Measurements from ENCODE around the gene TMEM229A.
"Not testable (repeated sequence)": the region's sequence is repeated elsewhere in the genome, so short reads cannot be mapped to it uniquely, and the experiment has no call there.

TMEM229A gene

DNA sequence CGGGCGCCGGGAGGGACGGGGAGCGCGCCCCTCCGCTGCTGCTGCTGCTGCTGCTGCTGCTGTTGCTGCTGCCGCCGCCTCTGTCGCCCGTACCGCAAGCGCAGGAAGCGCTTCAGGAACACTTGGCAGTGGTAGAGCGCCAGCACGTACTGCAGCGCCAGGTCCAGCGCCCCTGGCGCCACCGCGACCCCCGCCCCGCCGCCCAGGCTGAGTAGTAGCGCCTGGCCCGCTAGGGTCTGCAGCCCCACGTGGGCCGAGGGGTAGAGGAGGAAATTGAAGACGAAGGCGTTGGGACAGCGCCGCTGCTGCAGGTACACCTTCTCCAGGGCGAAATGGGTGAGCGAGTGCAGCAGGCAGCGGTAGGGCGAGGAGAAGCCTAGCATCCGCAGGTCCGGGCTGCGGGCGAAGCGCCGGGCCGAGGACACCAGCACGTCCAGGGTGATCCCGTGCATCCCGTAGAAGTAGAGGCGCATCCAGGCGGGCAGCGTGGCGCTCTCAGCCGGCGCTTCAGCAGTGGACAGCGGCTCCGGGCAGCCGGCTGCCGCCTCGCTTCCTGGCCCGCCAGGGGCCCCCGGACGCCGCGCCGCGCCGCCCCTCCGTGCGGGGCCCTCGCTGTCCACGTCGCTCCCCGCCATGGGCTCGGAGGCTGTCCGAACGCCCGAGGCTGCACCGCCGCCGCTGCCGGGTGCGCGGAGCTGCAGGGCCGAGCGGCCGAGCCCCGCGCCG is at the start of gene TMEM229A:
TSS of gene TMEM229A (minus strand) at position 699 of the 726 bp plus-strand sequence. CDS start at position 635, 64 bp downstream.
- FAIRE-seq = no peak

DNA sequence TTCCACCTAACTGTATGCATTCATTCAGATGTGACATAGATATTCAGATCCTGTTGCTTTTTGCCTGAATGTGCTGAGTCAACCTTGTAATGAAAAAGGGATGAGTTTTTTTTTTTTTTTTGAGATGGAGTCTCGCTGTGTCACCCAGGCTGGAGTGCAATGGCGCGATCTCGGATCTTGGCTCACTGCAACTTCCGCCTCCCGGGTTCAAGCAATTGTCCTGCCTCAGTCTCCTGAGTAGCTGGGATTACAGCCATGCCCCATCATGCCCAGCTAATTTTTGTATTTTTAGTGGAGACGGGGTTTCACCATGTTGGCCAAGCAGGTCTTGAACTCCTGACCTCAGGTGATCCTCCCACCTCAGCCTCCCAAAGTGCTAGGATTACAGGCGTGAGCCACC is 49.4 kb upstream of the TMEM229A start:
- FAIRE-seq = not testable (repeated sequence)

DNA sequence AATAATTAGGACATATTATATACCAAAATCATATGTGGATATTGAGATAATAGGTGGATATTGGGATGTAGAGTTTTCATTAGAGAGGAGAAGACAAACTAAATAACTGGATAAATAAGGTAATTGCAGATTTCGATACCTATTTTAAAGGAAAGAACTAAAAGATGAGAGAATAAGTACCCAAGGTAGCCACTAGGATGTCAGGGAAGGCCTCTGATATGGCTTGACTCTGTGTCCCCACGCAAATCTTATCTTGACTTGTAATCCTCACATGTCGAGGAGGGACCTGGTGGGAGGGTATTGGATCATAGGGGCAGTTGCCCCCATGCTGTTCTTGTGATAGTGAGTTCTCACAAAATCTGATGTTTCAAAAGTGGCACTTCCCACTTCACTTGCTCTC is 44.7 kb upstream of the TMEM229A start:
- FAIRE-seq = no peak

DNA sequence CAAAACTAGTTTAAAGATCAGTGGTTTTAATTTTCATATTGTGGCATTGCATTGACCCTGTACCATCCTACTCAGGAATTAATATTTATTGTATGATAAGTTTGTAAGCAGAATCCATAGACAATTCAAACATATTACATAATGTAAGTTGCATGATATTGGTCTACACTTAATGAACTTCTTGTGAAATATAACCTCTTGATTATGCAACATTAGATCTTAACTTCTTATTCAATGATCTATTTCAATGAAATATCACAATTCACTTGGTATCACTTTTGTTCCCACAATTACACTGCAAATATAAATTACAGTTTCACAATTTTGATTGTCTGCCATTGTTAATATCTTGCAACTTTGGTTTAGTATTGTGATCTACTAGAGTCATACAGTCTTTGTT is 44.0 kb upstream of the TMEM229A start:
- no peak for FAIRE-seq

DNA sequence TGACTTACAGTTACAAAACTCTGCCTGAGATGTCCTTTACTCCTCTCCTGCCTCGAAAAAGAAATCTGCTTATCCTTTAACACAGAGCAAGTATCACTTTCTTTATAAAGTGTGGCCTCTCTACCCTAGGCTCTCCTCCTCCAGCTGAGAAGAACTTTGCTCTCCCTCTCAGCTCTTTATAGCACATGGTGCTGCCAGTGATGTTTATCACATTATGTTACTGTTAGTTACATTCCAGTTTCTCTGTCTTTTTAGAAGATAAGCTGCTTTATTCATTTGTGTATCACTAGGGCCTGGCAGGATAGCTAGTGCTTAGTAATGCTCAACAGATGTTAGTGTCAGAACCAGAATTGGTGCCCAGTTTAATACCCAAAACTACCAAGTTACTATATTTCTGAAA is 41.1 kb upstream of the TMEM229A start:
- no peak for FAIRE-seq

DNA sequence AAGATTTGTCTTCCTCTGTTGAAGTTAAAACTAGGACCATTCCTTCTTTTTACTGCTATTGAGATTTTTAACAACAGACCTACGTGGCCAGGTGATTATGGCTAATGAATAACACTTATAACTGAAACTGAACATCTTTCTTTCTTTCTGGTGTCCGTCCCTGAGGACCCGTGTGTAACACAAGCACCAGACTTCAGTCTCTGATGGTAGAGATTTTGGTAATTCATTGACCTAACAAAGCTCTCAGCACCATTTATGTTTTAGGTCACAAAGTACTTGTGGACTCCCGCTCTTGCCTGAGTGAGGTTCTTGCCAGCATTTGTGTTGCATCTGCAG is 40.4 kb upstream of the TMEM229A start:
- FAIRE-seq = no peak

DNA sequence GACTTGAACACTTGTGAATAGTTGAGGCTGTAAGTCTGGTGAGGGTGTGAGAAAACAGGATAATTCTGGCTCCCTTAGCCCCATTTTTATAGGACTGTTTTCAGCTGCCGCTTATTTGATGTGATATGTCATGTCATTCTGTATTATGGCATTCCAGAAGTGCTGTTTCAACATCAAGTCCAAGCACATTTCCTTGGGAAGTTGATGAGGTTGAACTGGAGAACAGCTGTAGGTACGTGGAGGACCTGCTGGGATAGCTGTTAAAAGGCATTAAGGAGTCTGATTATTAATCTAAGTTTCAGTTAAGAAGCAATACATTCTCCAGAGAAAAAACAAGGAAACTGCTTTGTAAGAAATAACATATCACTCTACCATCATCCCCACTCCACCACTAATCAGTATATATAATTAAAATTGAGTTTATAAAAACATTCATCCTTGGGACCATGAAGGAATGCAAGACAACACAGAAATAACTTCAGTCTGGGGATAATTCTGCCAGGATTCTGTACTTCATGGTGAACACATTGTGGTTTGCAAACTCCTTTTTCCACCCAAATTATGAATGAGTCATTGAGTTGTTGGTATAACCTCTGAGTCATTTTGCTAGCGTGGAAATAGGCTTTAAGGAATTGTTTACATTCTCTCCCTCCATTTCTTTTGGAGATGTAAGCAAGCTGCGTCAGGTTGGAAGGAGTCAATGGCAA is 39.9 kb upstream of the TMEM229A start:
- FAIRE-seq = no peak

DNA sequence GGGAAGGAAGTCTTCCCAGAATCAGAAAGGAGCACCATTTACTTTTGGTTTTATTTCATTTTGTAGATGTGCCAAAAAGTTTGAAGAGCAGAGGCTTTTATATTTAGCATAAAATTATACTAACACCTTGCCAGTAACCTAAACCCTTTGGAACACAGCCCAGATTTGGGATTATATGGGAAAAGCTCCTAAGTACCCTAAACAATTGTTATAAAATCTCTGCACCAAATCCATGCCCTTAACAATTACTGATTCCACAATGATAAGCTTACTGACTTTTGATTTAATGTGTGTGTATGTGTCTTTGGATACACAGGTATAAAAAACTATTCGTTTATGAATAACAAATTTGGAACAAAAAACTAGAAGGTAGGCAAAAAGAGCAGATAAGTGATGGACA is 39.0 kb upstream of the TMEM229A start:
- no peak for FAIRE-seq

DNA sequence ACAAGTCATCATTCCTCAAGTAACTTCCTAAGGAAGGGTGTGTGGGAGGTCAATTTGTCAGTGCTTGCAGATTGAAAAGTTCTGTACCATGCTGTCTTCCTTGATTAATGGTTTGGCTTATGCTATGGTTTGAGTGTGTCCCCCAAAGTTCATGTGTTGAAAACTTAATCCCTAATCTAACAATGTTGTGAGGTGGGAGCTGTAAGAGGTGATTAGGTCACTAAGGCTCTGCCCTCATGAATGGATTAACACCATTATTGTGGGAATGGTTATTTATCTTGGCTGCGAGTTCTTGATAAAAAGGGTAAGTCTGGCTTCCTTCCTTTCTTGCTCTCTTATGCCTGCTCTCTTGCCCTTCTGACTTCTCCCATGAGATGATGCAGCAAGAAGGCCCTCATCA is 29.3 kb upstream of the TMEM229A start:
- FAIRE-seq = no peak

DNA sequence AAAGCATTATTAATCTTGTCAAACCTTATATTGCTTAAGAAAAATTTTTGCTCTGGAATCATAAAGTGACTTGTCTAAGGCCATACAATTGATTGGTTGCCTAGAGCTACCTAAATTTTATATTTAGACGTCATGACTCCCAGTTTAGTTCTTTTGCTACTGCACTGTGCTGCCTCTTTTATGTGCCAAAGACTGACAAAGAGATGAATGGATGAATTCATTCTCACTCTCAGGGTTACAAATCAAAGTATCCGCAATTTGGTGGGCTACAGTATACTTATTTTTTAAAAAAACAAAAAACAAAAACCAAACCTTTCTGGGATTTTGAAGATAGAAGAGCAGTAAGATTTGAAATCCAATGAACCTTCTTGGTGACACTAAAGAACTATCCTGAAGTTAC is 27.7 kb upstream of the TMEM229A start:
- FAIRE-seq = no peak

DNA sequence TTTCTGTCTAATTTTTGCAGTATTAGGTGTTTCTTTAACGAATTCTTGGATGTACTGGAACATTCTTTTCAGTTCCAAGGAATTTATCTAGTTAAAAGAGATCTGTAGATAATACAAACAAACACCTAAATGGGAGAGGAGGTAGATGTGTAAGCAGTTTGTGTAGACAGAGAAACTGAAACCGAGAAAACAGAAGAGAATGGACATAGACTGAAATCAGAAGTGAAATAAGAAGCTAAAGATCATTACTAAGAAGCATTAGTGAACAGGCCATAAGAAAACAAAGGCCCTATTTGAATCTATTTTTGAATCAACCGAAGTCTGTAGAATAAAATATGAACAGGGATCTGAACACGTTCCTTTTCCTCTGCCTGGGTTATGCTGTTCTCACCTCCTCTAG is 26.5 kb upstream of the TMEM229A start:
- FAIRE-seq = no peak

DNA sequence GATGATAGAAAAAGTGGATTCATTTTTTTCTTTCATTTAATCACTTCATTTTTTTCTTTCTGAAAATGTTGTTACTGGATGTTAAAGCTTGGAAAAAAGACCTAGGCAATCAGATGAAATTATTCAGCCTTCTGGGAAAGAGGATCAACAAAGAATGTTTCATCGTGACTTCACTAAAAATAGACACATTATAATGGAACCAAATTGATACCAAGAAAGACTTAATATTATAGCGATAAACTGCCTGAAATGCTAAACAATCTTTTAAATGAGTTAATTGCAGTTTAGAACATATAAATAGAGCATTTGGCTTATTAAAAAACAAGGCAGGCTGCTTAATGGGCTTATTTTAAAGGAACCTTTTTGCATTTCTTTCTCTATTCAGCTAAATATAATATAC is 25.6 kb upstream of the TMEM229A start:
- no peak for FAIRE-seq

DNA sequence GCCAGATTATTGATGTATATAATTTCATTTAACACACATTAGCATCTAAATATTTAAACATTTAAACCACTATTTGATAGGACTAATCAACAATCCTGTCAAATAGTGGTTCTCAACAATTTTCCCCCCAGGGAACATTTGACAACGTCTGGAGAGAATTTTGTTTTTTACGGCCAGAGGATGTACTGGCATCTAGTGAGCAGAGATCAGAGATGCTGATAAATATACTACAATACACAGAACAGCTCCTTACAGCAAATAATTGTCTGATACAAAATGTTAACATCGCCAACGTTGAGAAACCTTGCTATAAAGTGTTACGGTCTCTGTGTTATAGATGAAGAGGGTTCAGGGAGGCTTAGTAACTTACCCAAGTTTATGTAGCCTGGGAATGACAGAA is 25.0 kb upstream of the TMEM229A start:
- FAIRE-seq = no peak

DNA sequence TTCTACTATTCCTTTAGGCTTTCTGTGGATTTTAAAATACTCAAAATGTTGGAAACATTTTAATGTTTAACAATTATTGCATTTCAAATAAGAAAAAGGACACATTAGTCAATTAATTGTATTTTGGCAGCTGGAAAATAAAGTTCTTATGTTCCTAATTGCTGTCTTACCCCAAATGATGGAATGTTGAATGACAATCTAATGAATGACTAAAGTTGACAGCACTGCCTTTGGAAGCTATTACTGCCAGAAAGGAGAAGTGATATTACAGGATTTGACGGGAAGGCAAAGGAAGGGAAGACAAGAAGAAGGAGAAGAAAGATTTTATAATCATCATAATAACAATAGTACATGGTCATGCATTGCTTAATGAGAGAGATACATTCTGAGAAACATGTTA is 23.4 kb upstream of the TMEM229A start:
- no peak for FAIRE-seq

DNA sequence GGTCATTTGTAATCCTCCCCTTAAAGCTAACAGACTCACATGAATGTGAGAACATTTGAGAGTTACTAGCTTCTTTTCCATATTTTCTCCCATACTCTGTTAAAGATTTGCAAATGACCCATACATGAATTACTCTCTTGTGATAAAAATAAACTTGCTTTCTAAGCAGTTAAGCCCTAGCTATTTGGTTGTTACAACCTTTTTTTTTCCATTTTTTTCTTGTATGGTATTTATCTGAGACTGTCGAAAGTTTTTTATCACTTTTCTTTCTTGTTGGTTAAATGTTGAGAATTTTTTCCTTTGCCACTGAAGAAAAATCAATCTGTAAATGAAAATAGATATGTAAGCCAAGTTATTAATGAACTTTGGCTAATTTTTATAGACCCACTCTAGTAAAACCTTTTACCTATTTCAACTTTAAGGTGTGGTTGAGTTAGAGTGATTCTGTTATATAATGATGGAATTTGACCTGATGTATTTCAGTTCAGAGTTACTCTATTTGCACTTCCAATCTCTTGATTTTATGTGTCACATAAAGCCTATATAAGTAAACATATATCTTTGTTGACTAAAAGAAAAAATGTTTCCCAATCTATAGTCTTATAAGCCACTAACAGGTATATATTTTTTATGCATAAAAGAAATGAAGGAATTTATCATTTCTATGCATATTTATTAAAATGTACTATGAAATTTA is 19.0 kb upstream of the TMEM229A start:
- peak; percentile 29 for FAIRE-seq

DNA sequence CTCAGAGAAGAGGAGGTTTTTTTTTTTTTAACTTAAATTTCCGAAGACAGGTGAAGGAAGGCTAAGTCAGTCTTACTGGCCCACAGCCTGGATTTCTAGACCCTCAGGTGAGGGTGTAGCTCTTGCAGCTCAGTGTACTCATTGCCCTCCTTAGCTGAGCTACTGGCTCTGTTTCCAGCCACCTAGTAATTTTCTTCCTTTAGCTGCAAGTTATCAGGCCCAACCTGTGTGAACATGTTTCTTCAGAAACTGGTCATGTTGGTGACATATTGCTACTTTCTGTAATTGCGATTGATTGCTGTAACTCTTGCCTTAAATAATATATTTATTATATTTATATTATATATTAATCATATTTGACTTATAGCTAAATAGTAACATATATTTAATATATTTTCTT is 10.0 kb upstream of the TMEM229A start:
- FAIRE-seq = no peak

DNA sequence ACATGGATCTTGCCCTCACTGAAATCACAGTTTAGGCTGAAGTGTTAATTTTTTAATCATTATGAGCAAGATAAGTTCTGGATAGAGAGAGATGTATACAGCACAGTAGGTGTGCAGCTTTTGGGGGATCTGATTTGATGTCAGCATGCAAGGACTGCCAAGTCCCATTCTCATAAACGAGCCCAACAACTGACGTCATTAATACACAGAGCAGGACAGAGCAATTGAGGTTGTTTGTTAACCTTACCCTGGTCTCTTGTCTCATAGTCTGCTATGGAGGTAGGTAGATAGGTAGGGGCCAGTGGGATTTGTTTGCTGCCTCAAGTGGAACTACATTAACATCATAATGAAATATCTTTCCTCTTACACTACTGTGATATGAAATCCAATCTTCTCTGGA is 8.6 kb upstream of the TMEM229A start:
- FAIRE-seq = no peak

DNA sequence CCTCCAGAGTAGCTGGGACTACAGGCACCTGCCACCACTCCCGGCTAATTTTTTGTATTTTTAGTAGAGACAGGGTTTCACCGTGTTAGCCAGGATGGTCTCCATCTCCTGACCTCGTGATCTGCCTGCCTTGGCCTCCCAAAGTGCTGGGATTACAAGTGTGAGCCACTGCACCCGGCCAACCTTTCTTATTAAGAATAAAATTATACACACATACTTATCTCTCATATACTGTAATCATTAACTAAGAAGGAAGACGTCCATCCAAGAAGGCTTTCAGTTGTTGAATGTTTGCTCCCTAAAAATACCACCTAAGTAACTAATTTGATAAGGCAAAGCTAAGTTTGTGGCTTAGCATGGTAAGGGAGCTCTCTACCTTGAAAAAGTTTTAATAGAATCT is 5.0 kb upstream of the TMEM229A start:
- FAIRE-seq = not testable (repeated sequence)

DNA sequence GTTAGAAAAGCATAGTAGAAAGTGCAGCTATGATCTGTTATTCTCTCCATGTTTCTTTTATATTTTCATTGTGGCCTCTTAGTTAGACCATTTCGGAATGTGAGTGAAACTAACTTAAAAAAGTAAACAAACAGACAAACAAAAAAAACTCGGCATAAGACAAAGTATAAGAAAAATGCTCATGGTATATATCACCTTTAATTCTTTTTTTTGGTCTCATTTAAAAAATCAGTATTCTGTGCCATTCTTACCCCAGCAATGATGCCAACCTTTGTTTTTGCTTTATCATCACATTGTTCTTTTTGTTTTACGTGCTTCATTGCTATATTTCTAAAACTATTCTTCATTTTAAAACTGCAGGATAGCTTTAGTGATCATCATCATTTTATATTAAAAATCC is 2.8 kb upstream of the TMEM229A start:
- FAIRE-seq = no peak

DNA sequence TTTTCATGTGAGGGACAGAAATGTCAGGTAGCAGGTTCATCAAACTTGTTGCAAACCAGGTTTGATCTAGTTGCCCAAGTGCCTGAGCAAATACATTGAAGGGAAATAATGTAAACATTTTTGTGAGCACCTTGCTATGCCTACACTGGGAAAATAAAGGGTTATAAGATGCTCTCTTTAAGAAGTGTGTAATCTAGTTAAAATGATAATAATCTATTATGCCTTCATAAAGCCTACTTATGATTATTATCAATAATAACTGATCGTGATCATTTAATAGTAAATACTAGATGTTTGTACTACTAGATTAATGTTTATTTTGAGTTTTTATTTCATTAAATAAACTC is 1.9 kb upstream of the TMEM229A start:
- peak; percentile 49 for FAIRE-seq

DNA sequence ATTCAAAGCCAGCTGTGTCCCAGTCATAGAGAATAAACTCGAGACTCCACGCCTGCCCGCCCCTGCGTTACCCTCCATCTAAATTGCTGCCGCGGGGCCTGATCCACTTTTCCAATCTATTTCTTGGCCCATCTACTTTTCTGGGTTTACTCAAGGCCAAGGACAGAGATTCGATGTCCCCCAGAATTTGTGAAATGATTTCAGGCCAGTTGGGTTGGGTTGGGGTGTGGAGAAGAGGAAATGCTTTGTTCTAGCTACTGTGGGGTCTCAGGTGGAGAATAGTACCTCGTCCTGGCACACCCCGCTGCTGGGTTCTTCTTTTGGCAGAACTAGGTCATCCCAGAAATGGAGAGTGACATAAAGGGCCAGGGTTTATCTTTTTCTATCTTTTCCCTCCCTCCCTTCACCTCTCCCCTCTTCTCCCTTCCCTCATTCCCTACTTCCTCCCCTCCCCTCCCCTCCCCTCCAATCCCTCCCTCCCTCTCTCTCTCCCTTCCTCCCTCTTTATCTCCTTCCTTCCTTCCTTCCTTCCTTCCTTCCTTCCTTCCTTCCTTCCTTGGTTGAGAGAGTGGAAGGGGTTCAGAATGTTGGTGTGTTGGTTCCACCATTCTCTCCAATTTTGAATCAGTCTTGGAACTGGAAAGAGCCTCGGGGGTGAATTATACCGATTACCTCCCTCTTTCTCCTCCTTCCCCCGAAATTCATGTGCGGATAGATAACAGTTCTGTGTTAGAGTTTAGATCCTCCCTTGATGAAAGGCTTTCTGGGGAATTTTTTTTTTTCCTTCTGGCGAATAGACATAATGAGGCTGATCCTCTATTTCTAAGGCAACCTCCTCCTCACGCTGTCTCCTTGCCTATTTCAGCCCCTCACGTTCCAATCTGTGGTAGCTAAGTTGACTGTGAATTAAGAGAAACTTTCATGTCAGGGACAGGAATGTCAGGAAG is 1.2 kb upstream of the TMEM229A start:
- FAIRE-seq = no peak

DNA sequence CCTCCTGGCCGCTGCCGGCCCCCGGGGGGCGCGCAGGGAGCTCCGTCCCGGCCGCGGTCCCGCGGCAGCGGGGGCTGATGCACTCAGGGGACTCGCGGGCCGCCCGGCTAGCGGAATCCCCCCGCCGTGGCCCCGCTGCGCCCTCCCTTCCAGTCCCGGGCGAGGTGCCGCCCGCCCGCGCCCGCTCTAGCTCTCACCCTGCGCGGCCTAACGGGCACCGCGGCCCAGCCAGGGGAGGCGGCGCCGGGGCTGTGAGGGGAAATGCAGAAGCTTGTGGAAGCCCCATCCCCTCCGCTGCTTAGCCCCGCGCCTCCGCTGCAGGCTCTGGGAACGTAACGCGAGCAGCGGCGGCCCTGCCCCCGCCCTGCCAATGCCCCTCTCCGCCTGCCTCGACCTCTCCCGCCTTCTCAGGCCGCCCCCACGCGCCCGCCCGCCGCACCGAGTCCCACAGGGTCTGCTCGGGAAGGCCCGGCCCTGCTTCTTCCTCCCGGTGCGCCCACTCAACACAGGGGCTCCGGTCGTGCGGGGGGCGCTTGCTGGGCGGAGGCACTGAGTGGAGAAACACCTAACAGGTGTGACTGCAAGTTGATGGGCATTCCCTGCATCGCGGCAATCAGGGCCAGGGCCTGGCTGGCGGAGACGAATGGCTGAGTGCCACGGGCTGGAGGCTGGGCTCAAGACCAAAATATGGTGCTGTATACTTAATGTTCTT is 384 bp upstream of the TMEM229A start:
- FAIRE-seq = no peak

DNA sequence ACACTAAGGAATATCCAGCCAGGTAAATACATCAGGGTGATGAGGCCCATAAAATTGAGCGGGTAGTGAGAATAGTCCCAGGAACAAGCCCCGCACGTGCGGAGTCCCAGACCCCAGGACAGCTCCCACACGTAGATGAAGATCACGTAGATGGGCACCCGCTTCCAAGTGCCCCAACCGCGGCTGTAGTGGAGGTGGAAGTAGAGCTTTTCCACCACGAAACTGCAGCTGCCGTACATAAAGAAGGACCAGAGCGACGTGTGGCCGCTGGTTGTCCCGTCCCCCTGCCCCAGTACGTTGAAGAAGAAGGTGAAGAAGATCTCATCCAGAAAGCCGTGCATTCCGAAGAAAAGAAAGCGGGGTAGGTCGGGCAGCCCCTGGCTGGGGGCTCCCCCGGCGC is 948 bp downstream of the TMEM229A start:
- FAIRE-seq = no peak

Data from A204.1 (cell line).